ENCODE results near the gene L3MBTL4. TPM values are rescaled to one million over a fixed set of nuclear protein-coding genes. Genes with fewer than 3 reads are reported as not detected.

L3MBTL4 gene
- total and polyA plus RNA-seq, 9 of the 15 experiments (the other 6 are each of a cell fraction or from before 2014, with no cell fraction given) = not detected

DNA sequence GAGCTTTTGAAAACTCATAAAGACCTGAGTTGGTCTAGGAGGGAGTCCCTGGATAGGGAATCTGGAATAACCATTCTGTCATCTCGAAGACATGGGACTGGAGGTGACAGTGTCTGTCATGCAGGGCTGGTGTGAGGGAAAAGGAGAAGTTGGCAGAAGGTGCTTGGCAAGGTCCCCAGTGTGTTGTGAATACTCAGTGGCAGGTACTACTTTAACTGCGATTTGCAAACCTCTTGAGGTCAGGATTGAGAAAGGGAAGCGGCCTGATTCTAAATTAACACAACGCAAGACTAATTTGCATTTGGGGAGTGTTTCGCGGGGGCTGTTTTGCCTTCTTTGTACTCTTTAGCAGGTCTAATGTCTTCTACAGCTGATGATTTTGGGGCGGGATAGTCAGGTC is 442.4 kb downstream of the L3MBTL4 start:
- no peaks in the 10 kb centered on the region for H4K20me1 ChIP-seq (replicated peaks; ENCODE audit: control insufficient read depth, insufficient read depth, low read length)
- 1% methylated on average over 7 of the region's 7 CpGs for WGBS (ENCODE audit: insufficient coverage, low coverage, missing lambda C conversion rate)
- no peaks in the 10 kb centered on the region for H3K79me2 ChIP-seq (ENCODE audit: control insufficient read depth, insufficient read depth, low read length)
- H3K4me1 ChIP-seq (replicated peaks in 1 of 2; ENCODE audit: control insufficient read depth in 2 of 2, insufficient read depth in 2 of 2, low read length in 2 of 2) = no peaks in the 10 kb centered on the region
- H3K4me2 ChIP-seq (ENCODE audit: insufficient read depth, low read length) = no peak overlapping the region
- no peaks in the 10 kb centered on the region for H3K9me3 ChIP-seq (replicated peaks; ENCODE audit: control insufficient read depth, insufficient read depth, low read depth, low read length)
- H3K27ac ChIP-seq (ENCODE audit: extremely low read depth, low read depth, low read length) = no peak overlapping the region
- no peak overlapping the region for H3K9ac ChIP-seq (ENCODE audit: insufficient read depth in 1 of 2, low read depth in 2 of 2, low read length in 2 of 2)
- no peak overlapping the region for H3K4me3 ChIP-seq
- BruUV-seq (replicated peaks) = no TSS peak
- DNase-seq (ENCODE audit: extremely low read depth in 1 of 4, low spot score in 3 of 4) = no peak
- ATAC-seq = no peak
- H3K9me1 ChIP-seq (ENCODE audit: control insufficient read depth, insufficient read depth, low read length) = no peaks in the 10 kb centered on the region
- intact Hi-C loops (cut with micrococcal nuclease) = no loop called here
- H2AFZ ChIP-seq (ENCODE audit: low read depth, low read length) = no peak overlapping the region
- no peaks in the 10 kb centered on the region for H3K36me3 ChIP-seq (ENCODE audit: control insufficient read depth, insufficient read depth, low read length)
- FAIRE-seq = no peak
- in situ Hi-C loops (cut with MboI) = no loop called here
- POLR2A ChIA-PET = no interaction called here
- no peaks in the 10 kb centered on the region for H3K27me3 ChIP-seq (ENCODE audit: control insufficient read depth in 2 of 2, insufficient read depth in 2 of 2, low read length in 2 of 2)
- TF ChIP-seq LEF1 (IDR thresholded peaks at IDR 0.05) (no peak), FOXM1 (IDR thresholded peaks at IDR 0.05; ENCODE audit: low read depth) (no peak), FOXM1 (CRISPR knock-in tag; IDR thresholded peaks at IDR 0.05; ENCODE audit: low read depth) (no peak), CREB1 (IDR thresholded peaks at IDR 0.05) (no peak), CREB1 (CRISPR knock-in tag; IDR thresholded peaks at IDR 0.05) (no peak), ZKSCAN8 (CRISPR knock-in tag; IDR thresholded peaks at IDR 0.05) (no peak), FUS (optimal IDR thresholded peaks at IDR 0.05; ENCODE audit: low read depth, low read length) (no peak), ZNF143 (CRISPR knock-in tag; IDR thresholded peaks at IDR 0.05) (no peak), ZNF197 (CRISPR knock-in tag; IDR thresholded peaks at IDR 0.05; ENCODE audit: low read depth) (no peak), GATAD2A (IDR thresholded peaks at IDR 0.05) (no peak), GTF2A2 (tag; IDR thresholded peaks at IDR 0.05) (no peak), EP300 (IDR thresholded peaks at IDR 0.05; ENCODE audit: low read length) (no peak), FOXP1 (CRISPR knock-in tag; IDR thresholded peaks at IDR 0.05) (no peak)
- TF ChIP-seq, protein P1, sequence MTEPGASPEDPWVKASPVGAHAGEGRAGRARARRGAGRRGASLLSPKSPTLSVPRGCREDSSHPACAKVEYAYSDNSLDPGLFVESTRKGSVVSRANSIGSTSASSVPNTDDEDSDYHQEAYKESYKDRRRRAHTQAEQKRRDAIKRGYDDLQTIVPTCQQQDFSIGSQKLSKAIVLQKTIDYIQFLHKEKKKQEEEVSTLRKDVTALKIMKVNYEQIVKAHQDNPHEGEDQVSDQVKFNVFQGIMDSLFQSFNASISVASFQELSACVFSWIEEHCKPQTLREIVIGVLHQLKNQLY (CRISPR knock-in tag; conservative IDR thresholded peaks at IDR 0.05) = no peak
- TF ChIP-seq, protein P2, sequence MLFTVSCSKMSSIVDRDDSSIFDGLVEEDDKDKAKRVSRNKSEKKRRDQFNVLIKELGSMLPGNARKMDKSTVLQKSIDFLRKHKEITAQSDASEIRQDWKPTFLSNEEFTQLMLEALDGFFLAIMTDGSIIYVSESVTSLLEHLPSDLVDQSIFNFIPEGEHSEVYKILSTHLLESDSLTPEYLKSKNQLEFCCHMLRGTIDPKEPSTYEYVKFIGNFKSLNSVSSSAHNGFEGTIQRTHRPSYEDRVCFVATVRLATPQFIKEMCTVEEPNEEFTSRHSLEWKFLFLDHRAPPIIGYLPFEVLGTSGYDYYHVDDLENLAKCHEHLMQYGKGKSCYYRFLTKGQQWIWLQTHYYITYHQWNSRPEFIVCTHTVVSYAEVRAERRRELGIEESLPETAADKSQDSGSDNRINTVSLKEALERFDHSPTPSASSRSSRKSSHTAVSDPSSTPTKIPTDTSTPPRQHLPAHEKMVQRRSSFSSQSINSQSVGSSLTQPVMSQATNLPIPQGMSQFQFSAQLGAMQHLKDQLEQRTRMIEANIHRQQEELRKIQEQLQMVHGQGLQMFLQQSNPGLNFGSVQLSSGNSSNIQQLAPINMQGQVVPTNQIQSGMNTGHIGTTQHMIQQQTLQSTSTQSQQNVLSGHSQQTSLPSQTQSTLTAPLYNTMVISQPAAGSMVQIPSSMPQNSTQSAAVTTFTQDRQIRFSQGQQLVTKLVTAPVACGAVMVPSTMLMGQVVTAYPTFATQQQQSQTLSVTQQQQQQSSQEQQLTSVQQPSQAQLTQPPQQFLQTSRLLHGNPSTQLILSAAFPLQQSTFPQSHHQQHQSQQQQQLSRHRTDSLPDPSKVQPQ (CRISPR knock-in tag; IDR thresholded peaks at IDR 0.05; ENCODE audit: borderline replicate concordance) = no peak
- TF ChIP-seq, protein P3, sequence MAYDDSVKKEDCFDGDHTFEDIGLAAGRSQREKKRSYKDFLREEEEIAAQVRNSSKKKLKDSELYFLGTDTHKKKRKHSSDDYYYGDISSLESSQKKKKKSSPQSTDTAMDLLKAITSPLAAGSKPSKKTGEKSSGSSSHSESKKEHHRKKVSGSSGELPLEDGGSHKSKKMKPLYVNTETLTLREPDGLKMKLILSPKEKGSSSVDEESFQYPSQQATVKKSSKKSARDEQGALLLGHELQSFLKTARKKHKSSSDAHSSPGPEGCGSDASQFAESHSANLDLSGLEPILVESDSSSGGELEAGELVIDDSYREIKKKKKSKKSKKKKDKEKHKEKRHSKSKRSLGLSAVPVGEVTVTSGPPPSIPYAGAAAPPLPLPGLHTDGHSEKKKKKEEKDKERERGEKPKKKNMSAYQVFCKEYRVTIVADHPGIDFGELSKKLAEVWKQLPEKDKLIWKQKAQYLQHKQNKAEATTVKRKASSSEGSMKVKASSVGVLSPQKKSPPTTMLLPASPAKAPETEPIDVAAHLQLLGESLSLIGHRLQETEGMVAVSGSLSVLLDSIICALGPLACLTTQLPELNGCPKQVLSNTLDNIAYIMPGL (CRISPR knock-in tag; IDR thresholded peaks at IDR 0.05) = no peak
- CTCF ChIA-PET (ENCODE audit: low intra/inter-chr PET ratio) = no interaction called here

Data from K562 (cell line).